Upper lobe of right lung (tissue), 1 donor: ENCODE data around the gene LRRC49. TPM values are rescaled to one million over a fixed set of nuclear protein-coding genes. Genes with fewer than 3 reads are reported as not detected.
"Not testable (repeated sequence)": the region's sequence is repeated elsewhere in the genome, so short reads cannot be mapped to it uniquely, and the experiment has no call there.

ENCODE experiments used
- ATAC-seq: fragments of 200-7000 bp; cut with Tn5 transposase; one replicate; pipeline ENCODE4 v1.9.1; 2020; ENCODE audit warnings: mild to moderate bottlenecking, moderate library complexity
- DNase-seq: peaks from one replicate; pipeline ENCODE4 v3.0.0-alpha.2; 2020
- H3K27ac ChIP-seq: fragments of 200-600 bp; one replicate; pipeline ENCODE4 v1.8.0; 2022
- H3K27me3 ChIP-seq: fragments of 200-600 bp; one replicate; pipeline ENCODE4 v1.8.0; 2022; ENCODE audit warnings: mild to moderate bottlenecking
- H3K36me3 ChIP-seq: fragments of 200-600 bp; one replicate; pipeline ENCODE4 v1.8.0; 2022
- H3K4me1 ChIP-seq: fragments of 200-600 bp; one replicate; pipeline ENCODE4 v1.8.0; 2022
- H3K4me3 ChIP-seq: fragments of 200-600 bp; one replicate; pipeline ENCODE4 v1.8.0; 2022; ENCODE audit warnings: mild to moderate bottlenecking
- H3K9me3 ChIP-seq: fragments of 200-600 bp; one replicate; pipeline ENCODE4 v1.8.0; 2022
- CTCF ChIP-seq: fragments of 200-600 bp; IDR thresholded peaks from one replicate; pipeline ENCODE4 v1.8.0; 2022; ENCODE audit warnings: antibody characterized with exemption
- intact Hi-C: fragments of 100-400 bp; cut with DNase I; formaldehyde crosslinking; loops from one replicate; pipeline ENCODE4 v1.11.0; 2022
- total RNA-seq: library from RNA; stranded (reverse); fragmentation: NEBNext Ultra II Directional; extraction: Animal tissue kit (Norgen Biotek cat#: 25700); gene quantifications from one replicate; pipeline ENCODE4 v1.2.1, GENCODE V29; 2021
- donor health status: DM: no; HTN: yes; CAD: no; lungs with severe emphysema.

Gene LRRC49
- total RNA-seq, 1 donor from 2014 or later: 4.3 TPM

- no peak for TF ChIP-seq CTCF
- intact Hi-C loops: no loop called here
- DNase-seq (no peak), ATAC-seq (no peak)
- Histone ChIP-seq H3K27me3 (no peaks in the 10 kb centered on the region), H3K4me1 (no peaks in the 10 kb centered on the region), H3K4me3 (no peak overlapping the region), H3K36me3 (no peaks in the 10 kb centered on the region), H3K9me3 (no peaks in the 10 kb centered on the region), H3K27ac (no peak overlapping the region)
Observed at GRCh38 chr15:70936326-70936725, 43.7 kb downstream of the LRRC49 start.

DNA sequence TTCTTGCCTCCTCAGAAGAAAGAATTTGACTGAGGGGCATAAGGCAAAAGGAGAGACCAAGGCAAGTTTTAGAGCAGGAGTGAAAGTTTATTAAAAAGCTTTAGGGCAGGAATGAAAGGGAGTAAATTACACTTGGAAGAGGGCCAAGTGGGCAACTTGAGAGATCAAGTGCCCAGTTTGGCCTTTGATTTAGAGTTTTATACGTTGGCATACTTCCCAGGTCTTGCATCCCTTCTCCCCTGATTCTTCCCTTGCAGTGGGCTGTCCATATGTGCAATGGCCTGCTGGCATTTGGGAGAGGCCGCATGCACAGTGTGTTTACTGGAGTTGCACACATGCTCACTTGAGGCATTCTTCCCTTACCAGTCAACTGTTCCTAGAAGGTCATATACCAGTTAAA lies 50.7 kb downstream of the LRRC49 start:
- DNase-seq, H3K36me3 ChIP-seq, H3K9me3 ChIP-seq, H3K4me1 ChIP-seq, H3K4me3 ChIP-seq, H3K27ac ChIP-seq, intact Hi-C loops, H3K27me3 ChIP-seq, ATAC-seq: not testable (repeated sequence)

DNA sequence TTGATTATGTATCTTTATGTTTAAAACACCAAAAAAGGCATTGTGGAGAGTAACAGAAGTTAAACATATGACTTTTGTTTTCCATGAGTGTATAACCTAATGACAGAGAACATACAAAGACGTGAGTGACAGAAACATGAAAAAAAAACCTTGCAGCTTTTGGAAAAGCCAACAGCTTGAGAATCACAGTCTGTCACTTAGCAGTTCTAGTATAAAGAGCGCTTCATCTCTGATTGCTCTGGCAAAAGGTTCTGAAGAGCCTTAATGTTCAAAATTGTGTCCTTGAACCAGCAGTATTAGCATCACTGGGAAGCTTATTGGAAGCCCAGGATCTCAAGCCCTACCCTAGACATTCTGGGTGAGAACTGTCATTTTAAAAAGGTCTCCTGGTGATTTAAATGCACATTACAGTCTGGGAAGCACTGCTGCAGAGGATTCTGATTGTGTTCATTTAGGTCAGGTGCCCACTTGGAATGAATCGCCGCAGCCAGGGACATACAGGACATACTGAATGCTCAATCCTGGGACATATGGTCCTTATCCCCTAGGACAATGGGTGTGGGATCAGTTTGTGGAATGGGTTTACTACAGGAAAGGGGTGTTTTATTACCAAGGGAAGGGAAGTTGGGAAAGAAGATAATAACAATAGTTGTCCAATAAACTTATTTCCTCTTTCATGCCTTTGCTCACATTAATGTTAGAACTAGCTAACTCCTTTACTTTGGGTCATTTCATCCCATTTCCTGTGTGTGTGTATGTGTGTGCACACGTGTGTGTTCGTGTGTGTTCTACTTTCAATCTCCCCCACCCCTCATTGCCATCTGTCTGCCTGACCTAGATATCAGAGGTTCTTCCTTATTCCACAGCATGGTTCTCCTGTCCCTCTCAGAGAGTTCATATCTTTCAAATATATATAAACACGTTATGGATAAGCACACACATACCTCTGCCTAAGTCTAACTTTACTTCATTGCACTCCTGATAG lies 55.0 kb downstream of the LRRC49 start:
- no peak overlapping the region for H3K4me3 ChIP-seq
- no peaks in the 10 kb centered on the region for H3K4me1 ChIP-seq
- no peak overlapping the region for H3K27ac ChIP-seq
- DNase-seq (no peak), ATAC-seq (no peak)
- TF ChIP-seq CTCF: no peak
- intact Hi-C loops: no loop called here
- H3K36me3 ChIP-seq: no peaks in the 10 kb centered on the region
- H3K27me3 ChIP-seq: no peaks in the 10 kb centered on the region
- H3K9me3 ChIP-seq: no peaks in the 10 kb centered on the region

GRCh38 chr15:70950953-70951352 lies 58.3 kb downstream of the LRRC49 start:
- no peaks in the 10 kb centered on the region for H3K27me3 ChIP-seq
- H3K4me1 ChIP-seq: no peaks in the 10 kb centered on the region
- DNase-seq (no peak), ATAC-seq (no peak)
- intact Hi-C loops: no loop called here
- H3K9me3 ChIP-seq: no peaks in the 10 kb centered on the region
- H3K36me3 ChIP-seq: no peaks in the 10 kb centered on the region
- H3K4me3 ChIP-seq: no peak overlapping the region
- H3K27ac ChIP-seq: no peak overlapping the region
- TF ChIP-seq CTCF: no peak

GRCh38 chr15:70954171-70954570 lies 61.5 kb downstream of the LRRC49 start:
- intact Hi-C loops: no loop called here
- ATAC-seq: no peak
- H3K9me3 ChIP-seq: no peaks in the 10 kb centered on the region

More at GRCh38 chr15:70954171-70954570, 61.5 kb downstream of the LRRC49 start:
- Histone ChIP-seq H3K4me1 (no peaks in the 10 kb centered on the region), H3K4me3 (no peak overlapping the region), H3K27me3 (no peaks in the 10 kb centered on the region), H3K36me3 (no peaks in the 10 kb centered on the region), H3K27ac (no peak overlapping the region)
- no peak for TF ChIP-seq CTCF
- no peak for DNase-seq
